Large intestine (tissue), 3 donors: ENCODE measurements around the gene GRIA1. TPM values are rescaled to one million over a fixed set of nuclear protein-coding genes. Genes with fewer than 3 reads are reported as not detected.

Source experiments
- DNase-seq, 2 donors: peaks; one replicate each; pipeline versions ENCODE4 v3.0.0 to v3.0.0-alpha.2; 2013
- H3K27ac ChIP-seq: one replicate; pipeline ENCODE4 v1.5.1; 2013; ENCODE audit warnings: low read length
- H3K27me3 ChIP-seq: 2 replicates; pipeline ENCODE4 v1.6.1; 2013; ENCODE audit warnings: low read length; ENCODE audit not compliant: control insufficient read depth, insufficient read depth
- H3K36me3 ChIP-seq: 2 replicates; pipeline ENCODE4 v1.6.1; 2013; ENCODE audit warnings: low read length; ENCODE audit not compliant: control insufficient read depth, insufficient read depth
- H3K4me1 ChIP-seq: one replicate; pipeline ENCODE4 v1.6.1; 2013; ENCODE audit warnings: low read length; ENCODE audit not compliant: control insufficient read depth, insufficient read depth
- H3K4me3 ChIP-seq: one replicate; pipeline ENCODE4 v1.5.1; 2013; ENCODE audit warnings: low read length
- H3K9me3 ChIP-seq: one replicate; pipeline ENCODE4 v1.6.1; 2013; ENCODE audit warnings: mild to moderate bottlenecking, low read depth, low read length, moderate library complexity; ENCODE audit not compliant: control insufficient read depth
- WGBS: methylation state at CpG from one replicate; pipeline ENCODE4 v1.1.5; 2013; ENCODE audit warnings: low lambda C conversion rate; ENCODE audit not compliant: insufficient coverage; 5-methylcytosine and 5-hydroxymethylcytosine counted together
- polyA plus RNA-seq: library from polyadenylated mRNA; unstranded; fragments of 120-200 nt; gene quantifications from one replicate; pipeline ENCODE4 v1.2.1, GENCODE V29; 2013

The GRIA1 gene
- polyA plus RNA-seq, 1 donor = 0.93 TPM

- DNase-seq = no peak
- no peak overlapping the region for H3K4me3 ChIP-seq
- H3K9me3 ChIP-seq = no peaks in the 10 kb centered on the region
- H3K27me3 ChIP-seq = no peaks in the 10 kb centered on the region
- no peaks in the 10 kb centered on the region for H3K36me3 ChIP-seq
- no peak overlapping the region for H3K27ac ChIP-seq
- H3K4me1 ChIP-seq = no peaks in the 10 kb centered on the region
- WGBS = 78% methylated on average over 3 of the region's 3 CpGs
These were observed 133.9 kb downstream of the GRIA1 start for GRCh38 chr5:153624451-153624765.

DNA sequence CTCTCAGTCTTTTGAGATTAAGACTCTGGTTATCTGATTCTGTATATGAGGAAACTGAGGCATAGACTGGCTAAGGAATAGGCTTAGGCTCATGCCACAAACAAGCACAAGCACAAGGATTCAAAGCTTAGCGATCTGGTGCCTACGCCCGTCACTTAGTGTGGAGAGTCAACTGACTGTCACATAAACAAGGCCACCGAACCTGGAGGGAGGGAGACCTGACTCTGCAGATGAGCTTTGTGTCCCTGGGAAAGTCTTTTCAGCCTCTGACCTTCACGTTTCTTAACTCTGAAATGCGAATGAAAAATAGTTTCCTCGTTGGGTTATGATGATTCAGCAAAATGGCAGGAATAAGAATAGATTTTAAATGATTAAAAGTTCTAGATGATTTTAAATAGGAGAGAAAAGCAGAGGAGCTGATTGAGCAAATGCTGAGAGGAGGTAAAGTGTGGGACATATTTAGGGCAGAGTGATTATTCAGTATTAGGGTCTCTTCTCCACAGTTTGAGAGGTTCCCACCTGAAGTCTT, 135.4 kb downstream of the GRIA1 start:
- H3K9me3 ChIP-seq = no peaks in the 10 kb centered on the region
- WGBS = 78% methylated on average over 4 of the region's 7 CpGs
- no peak overlapping the region for H3K4me3 ChIP-seq
- DNase-seq = no peak
- no peaks in the 10 kb centered on the region for H3K36me3 ChIP-seq
- H3K27ac ChIP-seq = no peak overlapping the region
- no peaks in the 10 kb centered on the region for H3K27me3 ChIP-seq
- H3K4me1 ChIP-seq = no peaks in the 10 kb centered on the region

- Histone ChIP-seq H3K9me3 (no peaks in the 10 kb centered on the region), H3K4me1 (no peaks in the 10 kb centered on the region), H3K27me3 (no peaks in the 10 kb centered on the region), H3K4me3 (no peak overlapping the region), H3K36me3 (no peaks in the 10 kb centered on the region), H3K27ac (no peak overlapping the region)
- WGBS = no CpG with 5 or more reads among the region's 2 CpGs
- DNase-seq = no peak
These were observed 136.4 kb downstream of the GRIA1 start for GRCh38 chr5:153626836-153627235.

DNA sequence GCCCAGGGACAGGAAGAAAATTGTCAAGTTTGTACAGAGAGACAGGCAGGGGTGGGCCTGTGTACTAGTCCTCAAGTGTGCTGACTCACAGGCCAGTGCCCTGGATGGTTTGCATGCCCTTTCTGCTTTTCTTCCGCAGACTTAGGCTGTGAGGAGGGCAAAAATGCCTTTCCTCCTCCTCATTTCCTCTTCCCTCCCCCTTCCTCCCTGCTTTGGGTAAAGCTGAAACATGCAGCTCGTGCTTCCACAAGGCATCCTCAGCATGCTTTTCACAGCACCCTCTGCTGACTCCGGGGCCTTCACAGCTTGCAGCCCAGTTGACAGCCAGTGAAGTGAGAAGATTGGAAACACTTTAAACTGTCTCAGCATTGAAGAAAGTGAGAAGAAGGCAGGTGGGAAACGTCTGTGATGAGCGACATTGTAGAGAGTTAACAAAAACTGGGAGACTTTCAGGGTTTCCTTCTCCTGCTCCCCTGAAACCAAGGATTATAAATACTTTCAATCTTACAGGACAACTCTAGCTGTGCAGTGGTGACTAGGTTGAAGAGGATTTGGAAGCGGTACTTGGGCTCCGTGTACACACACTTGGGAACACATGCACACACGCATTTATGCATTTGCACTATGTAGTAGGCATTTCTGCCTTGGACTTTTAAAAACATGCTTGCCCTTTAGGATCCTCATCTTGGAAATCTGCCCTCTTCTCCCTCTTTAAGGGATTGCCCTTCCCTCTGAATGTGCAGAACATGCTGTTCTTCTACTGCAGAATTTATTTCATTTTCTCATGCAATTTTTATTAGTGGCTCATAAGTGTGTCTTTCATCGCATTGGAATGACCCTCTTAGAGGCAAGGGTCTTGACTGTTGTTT, 138.8 kb downstream of the GRIA1 start:
- no peak overlapping the region for H3K27ac ChIP-seq
- no peaks in the 10 kb centered on the region for H3K36me3 ChIP-seq
- no peak overlapping the region for H3K4me3 ChIP-seq
- no peaks in the 10 kb centered on the region for H3K9me3 ChIP-seq
- WGBS = no CpG with 5 or more reads among the region's 9 CpGs
- no peaks in the 10 kb centered on the region for H3K27me3 ChIP-seq
- peak in 1 of 2 donors; percentile 2 for DNase-seq
- H3K4me1 ChIP-seq = no peaks in the 10 kb centered on the region

GRCh38 chr5:153630546-153630945, 140.1 kb downstream of the GRIA1 start:
- DNase-seq = no peak
- Histone ChIP-seq H3K27ac (no peak overlapping the region), H3K9me3 (no peaks in the 10 kb centered on the region), H3K27me3 (no peaks in the 10 kb centered on the region), H3K4me3 (no peak overlapping the region), H3K4me1 (no peaks in the 10 kb centered on the region), H3K36me3 (no peaks in the 10 kb centered on the region)

DNA sequence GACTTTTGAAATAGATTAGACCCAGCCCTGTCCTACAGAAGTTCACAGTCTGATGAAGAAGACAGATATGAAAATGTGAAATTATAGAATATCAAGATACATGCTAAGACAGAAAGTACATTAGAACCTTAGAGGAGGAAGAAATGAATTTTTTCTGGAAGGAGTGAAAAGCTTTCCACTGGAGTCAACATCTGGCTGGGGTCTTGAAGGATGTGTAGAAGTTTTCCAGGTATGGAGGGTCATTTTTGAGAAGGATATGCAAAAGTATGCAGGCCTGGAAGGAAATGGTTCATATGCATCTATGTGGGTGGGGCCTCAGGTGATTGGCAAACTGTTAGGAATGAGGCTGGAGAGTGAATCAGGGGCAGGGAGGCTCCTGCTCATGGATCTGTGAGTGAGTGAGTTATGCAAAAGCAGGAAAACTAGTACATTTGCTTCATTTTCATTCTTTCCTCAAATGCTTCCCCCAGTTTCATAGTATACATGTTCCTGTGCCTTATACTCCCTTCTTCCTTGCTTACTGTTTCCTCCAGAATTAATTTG, 142.3 kb downstream of the GRIA1 start:
- Histone ChIP-seq H3K9me3 (no peaks in the 10 kb centered on the region), H3K27me3 (no peaks in the 10 kb centered on the region), H3K36me3 (no peaks in the 10 kb centered on the region), H3K27ac (no peak overlapping the region), H3K4me3 (no peak overlapping the region), H3K4me1 (no peaks in the 10 kb centered on the region)
- DNase-seq = no peak

GRCh38 chr5:153636670-153637451, 146.4 kb downstream of the GRIA1 start:
- H3K9me3 ChIP-seq = no peaks in the 10 kb centered on the region
- DNase-seq = no peak
- H3K4me1 ChIP-seq = no peaks in the 10 kb centered on the region
- H3K27ac ChIP-seq = no peak overlapping the region
- no CpG with 5 or more reads among the region's 1 CpG for WGBS
- no peaks in the 10 kb centered on the region for H3K27me3 ChIP-seq
- H3K36me3 ChIP-seq = no peaks in the 10 kb centered on the region
- H3K4me3 ChIP-seq = no peak overlapping the region

DNA sequence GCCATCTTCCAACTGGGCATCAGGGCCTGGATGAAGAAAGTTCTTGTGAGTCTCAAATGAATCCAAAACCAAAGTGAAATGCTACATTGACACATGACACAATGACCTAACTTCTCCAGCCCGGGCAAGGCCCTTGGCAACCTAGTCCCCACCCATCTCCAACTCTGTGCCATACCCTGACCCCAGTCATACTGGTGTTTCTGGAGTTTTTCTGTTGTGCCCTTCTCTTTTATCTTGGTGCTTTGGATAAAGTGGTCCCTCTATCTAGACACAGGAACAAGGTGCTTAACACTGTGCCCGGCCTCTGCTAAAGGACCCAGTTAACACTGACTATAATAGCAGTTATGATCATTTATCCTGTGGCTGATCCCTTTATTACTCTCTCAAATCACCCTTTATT, 149.8 kb downstream of the GRIA1 start:
- no peak for DNase-seq
- Histone ChIP-seq H3K27me3 (no peaks in the 10 kb centered on the region), H3K4me1 (no peaks in the 10 kb centered on the region), H3K36me3 (no peaks in the 10 kb centered on the region), H3K27ac (no peak overlapping the region), H3K4me3 (no peak overlapping the region), H3K9me3 (no peaks in the 10 kb centered on the region)
- no CpG with 5 or more reads among the region's 2 CpGs for WGBS

GRCh38 chr5:153641183-153641688, 150.8 kb downstream of the GRIA1 start:
- Histone ChIP-seq H3K27me3 (no peaks in the 10 kb centered on the region), H3K9me3 (no peaks in the 10 kb centered on the region), H3K4me3 (no peak overlapping the region), H3K27ac (no peak overlapping the region), H3K4me1 (no peaks in the 10 kb centered on the region), H3K36me3 (no peaks in the 10 kb centered on the region)
- no peak for DNase-seq
- no CpG with 5 or more reads among the region's 4 CpGs for WGBS

DNA sequence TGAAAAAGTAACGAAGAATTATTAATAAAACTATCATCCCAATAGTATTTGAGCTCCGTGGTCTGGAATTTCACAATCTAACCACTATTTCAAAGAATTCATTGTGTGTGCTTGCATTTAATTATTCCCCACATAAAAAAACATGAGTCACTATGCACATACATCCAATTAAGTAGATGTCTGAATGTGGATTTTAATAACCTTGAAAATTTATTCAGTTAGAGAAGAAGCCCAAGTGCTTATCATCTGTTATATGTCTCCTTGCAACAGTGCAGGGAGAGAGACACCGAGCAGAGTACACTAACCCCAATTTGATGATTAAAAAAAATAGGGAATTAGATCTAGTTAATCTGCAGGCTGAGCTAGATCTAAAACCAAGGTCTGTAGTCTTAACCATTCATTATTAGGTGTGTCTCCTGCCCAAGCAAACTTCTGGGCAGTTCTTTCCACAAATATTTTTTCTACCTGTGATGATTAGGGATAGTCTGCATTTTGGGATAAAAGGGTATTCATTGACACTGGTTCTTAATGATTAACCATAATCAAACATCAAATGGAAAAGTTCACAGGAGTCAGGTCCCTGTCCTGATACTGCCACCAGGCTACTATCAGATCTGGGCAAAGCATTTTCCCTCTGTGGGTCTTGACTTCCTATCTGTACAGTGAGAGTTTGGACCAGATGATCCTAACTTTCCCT, 164.2 kb downstream of the GRIA1 start:
- no CpG with 5 or more reads among the region's 3 CpGs for WGBS
- H3K27ac ChIP-seq = no peak overlapping the region
- H3K4me1 ChIP-seq = no peaks in the 10 kb centered on the region
- no peak overlapping the region for H3K4me3 ChIP-seq
- H3K36me3 ChIP-seq = no peaks in the 10 kb centered on the region
- no peak for DNase-seq
- H3K27me3 ChIP-seq = no peaks in the 10 kb centered on the region
- no peaks in the 10 kb centered on the region for H3K9me3 ChIP-seq
